Activated CD8-positive, alpha-beta memory T cell treated with anti-CD3 and anti-CD28 coated beads, Interleukin-2, amount 50 U/mL, for 1 hour (primary cell): Measurements from ENCODE around the gene ISOC1.

Source experiments
- DNase-seq: peaks from one replicate; pipeline ENCODE4 v3.0.0-alpha.2; 2020; ENCODE audit errors: extremely low read depth

The ISOC1 gene

GRCh38 chr5:129094087-129094923 is at the start of gene ISOC1:
Gene ISOC1, plus strand, starts transcription at chr5:129094749. Its CDS starts 18 bp downstream, at chr5:129094767.
- peak; percentile 63 for DNase-seq

GRCh38 chr5:129046151-129046550 is 48.4 kb upstream of the ISOC1 start:
- DNase-seq = no peak

GRCh38 chr5:129048509-129048908 is 46.0 kb upstream of the ISOC1 start:
- DNase-seq = no peak

- no peak for DNase-seq
Observed at GRCh38 chr5:129049126-129049799, 45.3 kb upstream of the ISOC1 start.

- no peak for DNase-seq
Observed at GRCh38 chr5:129051283-129051682, 43.3 kb upstream of the ISOC1 start.

GRCh38 chr5:129053438-129053837 is 41.1 kb upstream of the ISOC1 start:
- no peak for DNase-seq

- no peak for DNase-seq
Observed at GRCh38 chr5:129057329-129057728, 37.2 kb upstream of the ISOC1 start.

- no peak for DNase-seq
Observed at GRCh38 chr5:129061849-129062248, 32.7 kb upstream of the ISOC1 start.

- DNase-seq = no peak
Observed at GRCh38 chr5:129063483-129064113, 31.0 kb upstream of the ISOC1 start.

GRCh38 chr5:129065721-129066120 is 28.8 kb upstream of the ISOC1 start:
- no peak for DNase-seq

GRCh38 chr5:129067745-129068144 is 26.8 kb upstream of the ISOC1 start:
- DNase-seq = no peak

- no peak for DNase-seq
Observed at GRCh38 chr5:129069292-129069691, 25.3 kb upstream of the ISOC1 start.

- no peak for DNase-seq
Observed at GRCh38 chr5:129073111-129073510, 21.4 kb upstream of the ISOC1 start.

- DNase-seq = no peak
Observed at GRCh38 chr5:129074903-129075302, 19.6 kb upstream of the ISOC1 start.

- no peak for DNase-seq
Observed at GRCh38 chr5:129077433-129078075, 17.0 kb upstream of the ISOC1 start.

- no peak for DNase-seq
Observed at GRCh38 chr5:129078247-129078646, 16.3 kb upstream of the ISOC1 start.

- no peak for DNase-seq
Observed at GRCh38 chr5:129078660-129079059, 15.9 kb upstream of the ISOC1 start.

GRCh38 chr5:129079496-129079895 is 15.1 kb upstream of the ISOC1 start:
- no peak for DNase-seq

- DNase-seq = no peak
Observed at GRCh38 chr5:129080766-129081165, 13.8 kb upstream of the ISOC1 start.

GRCh38 chr5:129082225-129083136 is 12.1 kb upstream of the ISOC1 start:
- no peak for DNase-seq
